ENCODE data around the gene SHFL. TPM values are rescaled to one million over a fixed set of nuclear protein-coding genes. Genes with fewer than 3 reads are reported as not detected.
A peak's percentile ranks its signal among the peaks of the same experiment; 100 is the strongest.

Gene SHFL
- polyA plus RNA-seq (ENCODE audit: insufficient read length in 4 of 4), result 10 to 100 TPM; 23.0 to 34.7 (median 25.2) TPM

DNA sequence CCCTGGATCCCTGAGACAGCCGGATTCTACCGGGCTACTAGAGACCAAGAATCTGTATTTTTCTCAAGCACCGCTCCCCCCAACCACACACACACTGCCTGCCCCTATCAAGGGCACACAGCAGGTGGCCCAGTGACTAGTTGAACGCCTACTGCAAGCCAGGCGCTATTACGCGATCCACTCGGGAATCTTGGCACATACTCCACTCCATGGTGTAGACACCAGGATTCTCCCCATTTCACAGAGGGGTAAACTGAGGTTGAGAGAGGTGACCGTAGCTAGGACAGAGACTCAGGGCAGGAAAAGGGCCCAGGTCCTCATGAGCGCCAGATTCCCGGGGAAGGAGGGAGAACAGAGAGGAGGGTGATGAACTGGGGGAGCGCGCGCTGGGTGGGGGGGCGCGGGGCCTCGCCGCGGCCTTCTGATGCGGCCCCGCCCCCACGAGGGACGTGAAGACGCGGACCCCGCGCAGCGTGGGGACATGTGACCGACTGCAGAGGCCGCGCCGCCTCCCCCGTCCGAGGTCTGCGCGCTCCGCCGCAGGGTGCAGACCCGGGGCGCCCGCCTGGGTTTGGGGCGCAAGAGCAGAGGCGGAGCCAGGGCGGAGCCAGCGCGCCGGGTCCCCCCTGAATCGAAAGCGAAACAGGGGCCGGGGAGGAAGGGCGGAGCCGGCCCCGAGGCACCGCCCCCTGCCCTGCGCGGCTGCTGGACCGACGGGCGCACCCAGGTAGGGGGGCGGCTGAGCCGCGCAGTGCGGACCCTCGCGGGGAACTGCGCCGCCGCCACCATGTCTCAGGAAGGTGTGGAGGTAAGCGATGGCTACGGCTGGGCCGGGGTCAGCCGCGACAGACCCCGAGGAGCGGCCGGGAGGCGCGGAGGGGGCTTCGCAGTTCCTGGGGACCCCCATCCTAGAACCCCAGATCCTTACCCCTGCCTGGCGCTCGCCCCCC lies at the start of gene SHFL:
Gene SHFL, plus strand, starts transcription at position 677 of the 950 bp plus-strand sequence. Its CDS starts 111 bp downstream, at position 788.
- DNase-seq (ENCODE audit: low read depth in 4 of 4, low spot score in 3 of 4), result peak in 2 of 4 donors; percentile 54 to 58

DNA sequence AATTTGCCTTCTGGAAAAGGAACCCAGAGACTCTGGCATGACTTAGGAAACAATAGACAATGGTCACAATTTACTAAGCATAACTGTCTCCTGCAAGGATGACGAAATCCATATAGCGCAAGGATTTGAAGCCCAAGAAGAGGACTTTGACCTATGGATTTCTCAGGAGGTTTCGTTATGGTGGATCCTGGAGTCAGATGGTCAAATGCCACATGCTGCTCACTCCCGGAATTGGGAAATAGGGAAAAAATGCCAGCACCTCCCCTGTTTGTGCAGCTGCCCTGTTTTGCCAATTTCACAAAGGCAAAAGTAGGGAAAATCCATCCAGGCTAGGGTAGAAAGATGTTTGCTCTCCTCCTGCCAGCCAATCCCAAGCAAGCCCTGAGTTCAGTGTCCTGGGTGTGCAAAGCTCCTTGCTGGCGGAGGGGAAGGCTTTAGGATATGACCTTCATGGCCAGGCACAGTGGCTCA lies 49.5 kb upstream of the SHFL start:
- DNase-seq (ENCODE audit: low read depth in 4 of 4, low spot score in 3 of 4), result no peak

DNA sequence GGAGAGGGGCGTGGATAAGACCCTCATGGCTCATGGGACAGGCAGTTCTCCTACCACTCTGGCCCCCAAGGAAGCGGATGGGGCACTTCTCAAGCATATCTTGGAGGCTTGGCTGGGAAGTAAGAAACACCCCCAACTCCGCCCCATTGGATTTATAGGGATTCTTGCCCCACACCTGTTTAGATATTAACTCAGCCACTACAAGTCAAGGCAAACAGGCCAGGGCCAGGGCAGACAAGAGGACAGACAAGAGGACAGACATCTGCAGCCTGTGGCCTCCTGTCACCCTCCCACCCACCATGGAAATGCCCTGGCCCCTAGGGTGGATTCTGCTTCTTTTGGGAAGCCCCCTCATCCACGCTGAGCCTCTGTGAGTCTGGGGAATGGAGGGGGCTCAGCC lies 48.8 kb upstream of the SHFL start:
- DNase-seq (ENCODE audit: low read depth in 4 of 4, low spot score in 3 of 4), result no peak

DNA sequence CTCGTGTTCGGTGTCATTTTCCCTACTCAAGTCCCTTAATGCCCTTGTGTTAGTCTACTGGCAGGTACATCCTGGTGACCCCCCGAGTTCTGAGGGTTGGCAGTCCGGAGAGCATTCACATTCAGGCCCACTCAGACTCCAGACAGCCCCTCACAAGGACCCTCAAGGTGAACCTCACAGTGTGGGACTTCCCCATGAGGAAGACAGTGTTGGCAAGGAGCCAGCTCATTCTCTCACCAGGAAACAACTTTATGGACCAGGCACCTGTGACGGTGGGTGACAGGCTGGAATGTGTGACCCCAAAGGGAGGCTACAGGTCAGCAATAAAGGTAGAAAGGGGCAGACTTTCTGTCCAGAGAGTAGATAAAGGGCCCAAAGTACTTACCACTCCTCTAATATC lies 48.3 kb upstream of the SHFL start:
- no peak for DNase-seq (ENCODE audit: low read depth in 4 of 4, low spot score in 3 of 4)

DNA sequence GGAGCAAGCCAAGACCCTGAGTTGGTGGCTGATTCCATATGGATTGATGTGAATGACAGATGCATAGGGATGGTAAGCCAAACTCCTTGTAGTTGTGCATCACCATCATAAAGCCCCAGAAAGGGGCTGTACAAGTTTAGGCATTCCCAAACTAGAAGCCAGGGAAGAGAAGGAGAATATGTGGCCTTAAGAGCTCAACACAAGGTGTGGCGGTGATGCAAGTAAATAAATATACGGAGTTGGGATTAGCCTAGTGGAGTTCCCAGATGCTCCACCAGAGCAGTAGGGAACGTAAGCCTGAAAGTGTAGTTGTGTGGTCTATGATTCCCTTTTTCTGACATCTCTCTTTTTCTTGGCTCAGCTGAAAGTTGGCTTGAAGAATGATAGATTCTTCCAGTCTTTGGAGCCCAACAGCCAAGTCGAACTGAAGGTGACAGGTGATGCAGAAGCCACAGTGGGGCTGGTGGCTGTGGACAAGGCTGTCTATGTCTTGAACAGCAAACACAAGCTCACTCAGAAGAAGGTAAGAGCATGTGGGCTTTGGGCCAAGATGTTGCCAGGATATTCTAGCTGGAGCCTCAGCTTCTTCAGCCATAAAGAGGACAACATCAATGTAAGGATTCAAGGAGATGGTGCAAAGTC lies 42.7 kb upstream of the SHFL start:
- peak in 1 of 4 donors; percentile 18 for DNase-seq (ENCODE audit: low read depth in 4 of 4, low spot score in 3 of 4)

DNA sequence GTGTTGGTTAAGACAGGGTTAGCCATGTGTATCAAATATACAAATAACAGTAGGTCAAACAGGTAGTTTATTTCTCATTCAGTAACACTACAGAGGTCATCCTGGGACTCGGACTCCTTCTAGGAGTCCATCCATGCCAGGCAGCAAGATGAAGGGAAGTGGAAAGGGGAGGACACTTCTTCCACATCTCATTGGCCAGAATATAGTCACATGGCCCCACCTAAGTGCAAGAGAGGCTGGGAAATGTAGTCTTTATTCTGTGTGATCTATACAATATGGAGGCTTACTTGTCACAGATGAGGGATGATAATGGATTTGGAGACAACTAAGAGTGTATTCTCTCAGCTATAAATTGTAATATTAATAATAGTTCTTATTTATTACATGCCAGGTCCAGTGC lies 41.7 kb upstream of the SHFL start:
- no peak for DNase-seq (ENCODE audit: low read depth in 4 of 4, low spot score in 3 of 4)

DNA sequence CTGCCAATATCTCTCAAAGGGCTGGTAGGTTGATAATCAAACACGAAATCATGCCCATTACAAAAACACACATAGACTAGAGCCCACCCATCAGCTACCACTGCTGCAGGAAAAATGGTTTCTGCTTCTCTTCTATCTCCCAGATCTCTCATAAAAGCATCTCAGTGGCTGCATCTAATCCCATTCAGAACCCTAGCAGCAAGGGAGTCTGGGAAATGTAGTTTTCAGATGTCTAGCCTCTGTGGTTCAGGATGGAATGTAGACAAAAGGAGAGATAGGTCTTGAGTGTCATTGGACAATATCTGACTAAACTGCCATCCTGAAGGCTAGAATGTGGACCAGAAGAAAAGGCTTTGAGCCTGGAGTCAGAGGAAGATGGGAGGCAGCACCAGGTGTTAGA lies 40.7 kb upstream of the SHFL start:
- DNase-seq (ENCODE audit: low read depth in 4 of 4, low spot score in 3 of 4), result no peak

DNA sequence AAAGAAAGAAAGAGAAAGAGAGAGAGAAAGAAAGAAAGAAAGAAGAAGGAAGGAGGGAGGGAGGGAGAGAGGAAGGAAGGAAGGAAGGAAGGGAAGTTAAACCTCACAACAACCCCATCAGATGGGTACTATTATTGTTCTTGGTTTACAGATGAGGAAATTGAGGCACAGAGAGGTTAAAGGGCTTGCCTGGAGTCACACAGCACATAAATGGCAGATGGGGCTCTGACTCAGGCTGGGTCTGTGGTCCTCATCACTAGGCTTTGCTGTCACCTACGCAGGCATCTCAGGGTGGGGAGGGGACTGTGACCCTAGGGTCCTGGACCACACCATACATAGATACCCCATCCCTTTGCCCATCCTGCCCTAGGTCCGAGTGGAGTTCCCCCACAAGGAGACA lies 36.5 kb upstream of the SHFL start:
- DNase-seq (ENCODE audit: low read depth in 4 of 4, low spot score in 3 of 4), result no peak

DNA sequence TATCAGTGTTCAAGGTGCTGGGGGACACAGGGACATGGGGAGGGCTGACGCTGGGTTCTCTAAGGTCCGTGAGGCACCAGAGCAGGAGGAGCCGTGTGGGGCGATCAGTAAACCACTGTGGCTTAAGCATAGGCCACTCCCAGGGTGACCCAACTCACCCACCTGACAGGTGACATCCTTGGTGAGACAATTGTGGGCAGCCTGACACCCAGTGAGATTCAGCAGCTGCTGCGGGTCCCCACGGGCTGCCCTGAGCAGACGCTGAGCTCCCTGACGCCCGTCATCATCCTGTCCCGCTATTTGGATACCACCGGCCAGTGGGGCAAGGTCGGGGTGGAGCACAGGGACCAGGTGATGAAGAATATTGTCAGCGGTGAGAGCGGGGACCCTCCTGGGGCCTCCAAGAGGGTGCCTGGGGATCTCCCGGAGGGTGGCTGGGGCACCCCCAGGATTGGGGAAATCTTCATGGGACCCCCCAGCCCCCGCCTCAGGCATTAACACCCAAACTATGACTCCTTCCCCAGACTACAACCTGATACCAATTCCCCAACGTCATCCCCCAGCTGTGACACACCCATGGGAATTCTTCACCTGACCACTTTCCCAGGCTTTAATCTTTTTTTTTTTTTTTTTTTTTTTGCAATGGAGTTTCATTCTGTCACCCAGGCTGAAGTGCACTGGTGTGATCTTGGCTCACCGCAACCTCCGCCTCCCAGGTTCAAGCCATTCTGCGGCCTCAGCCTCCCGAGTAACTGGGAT lies 33.3 kb upstream of the SHFL start:
- no peak for DNase-seq (ENCODE audit: low read depth in 4 of 4, low spot score in 3 of 4)

DNA sequence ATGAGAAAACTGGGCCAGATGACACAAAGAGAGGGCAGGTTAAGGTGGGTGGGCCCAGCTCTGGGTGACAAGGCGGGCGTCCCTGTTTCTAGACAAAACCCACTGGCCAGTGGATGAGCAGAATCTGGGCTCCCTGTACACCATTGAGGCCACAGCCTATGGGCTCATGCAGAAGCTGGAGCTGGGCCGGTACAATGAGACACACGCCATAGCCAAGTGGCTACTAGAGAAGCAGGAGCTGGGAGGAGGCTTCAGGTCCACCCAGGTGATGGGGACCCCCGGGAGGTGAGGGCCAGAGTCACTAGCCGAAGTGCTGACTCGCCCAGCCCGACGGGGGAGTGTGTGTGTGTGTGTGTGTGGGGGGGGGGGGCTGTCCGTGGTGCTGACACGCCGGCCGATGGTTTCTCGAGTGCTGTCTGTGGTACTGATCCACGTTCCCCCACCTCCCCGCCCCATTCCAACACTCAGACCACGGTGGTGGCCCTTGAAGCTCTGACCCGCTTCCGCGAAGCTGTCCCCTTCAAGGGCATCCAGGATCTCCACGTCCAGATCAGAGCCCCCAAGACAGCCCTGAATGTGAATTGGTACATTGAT lies 24.3 kb upstream of the SHFL start:
- DNase-seq (ENCODE audit: low read depth in 4 of 4, low spot score in 3 of 4), result no peak

DNA sequence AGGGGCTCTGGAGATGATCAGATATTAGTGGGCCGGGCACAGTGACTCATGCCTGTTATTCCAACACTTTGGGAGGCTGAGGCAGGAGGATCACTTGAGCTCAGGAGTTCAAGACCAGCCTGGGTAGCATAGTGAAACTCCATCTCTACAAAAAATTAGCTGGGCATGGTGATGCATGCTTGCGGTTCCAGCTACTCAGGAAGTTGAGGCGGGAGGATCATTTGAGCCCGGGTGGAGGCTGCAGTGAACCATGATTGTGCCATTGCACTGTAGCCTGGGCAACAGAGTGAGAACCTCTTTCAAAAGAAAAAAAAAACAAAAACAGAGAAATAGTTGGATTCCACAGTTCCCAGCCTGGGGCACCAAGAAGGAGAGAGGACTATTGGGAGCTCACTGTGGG lies 17.9 kb upstream of the SHFL start:
- no peak for DNase-seq (ENCODE audit: low read depth in 4 of 4, low spot score in 3 of 4)

DNA sequence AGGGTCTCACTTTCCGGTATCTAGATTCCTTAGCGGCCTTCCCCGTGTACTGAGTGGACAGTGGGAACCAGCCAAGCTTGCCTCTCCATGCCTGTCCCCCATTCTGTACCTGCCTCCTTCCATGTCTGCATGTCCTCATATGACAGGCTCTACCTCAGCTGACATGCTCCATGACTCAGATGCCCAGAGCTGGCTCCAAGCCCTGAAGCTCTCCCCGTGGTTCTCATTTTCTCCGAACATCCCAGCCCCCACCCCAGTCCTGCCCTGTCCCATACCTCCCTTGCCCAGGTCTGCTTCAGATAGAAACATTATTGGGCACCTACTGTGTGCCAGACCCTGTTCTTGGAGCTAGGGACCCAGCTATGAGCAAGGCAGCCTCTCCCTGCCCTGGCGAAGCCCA lies 17.1 kb upstream of the SHFL start:
- no peak for DNase-seq (ENCODE audit: low read depth in 4 of 4, low spot score in 3 of 4)

DNA sequence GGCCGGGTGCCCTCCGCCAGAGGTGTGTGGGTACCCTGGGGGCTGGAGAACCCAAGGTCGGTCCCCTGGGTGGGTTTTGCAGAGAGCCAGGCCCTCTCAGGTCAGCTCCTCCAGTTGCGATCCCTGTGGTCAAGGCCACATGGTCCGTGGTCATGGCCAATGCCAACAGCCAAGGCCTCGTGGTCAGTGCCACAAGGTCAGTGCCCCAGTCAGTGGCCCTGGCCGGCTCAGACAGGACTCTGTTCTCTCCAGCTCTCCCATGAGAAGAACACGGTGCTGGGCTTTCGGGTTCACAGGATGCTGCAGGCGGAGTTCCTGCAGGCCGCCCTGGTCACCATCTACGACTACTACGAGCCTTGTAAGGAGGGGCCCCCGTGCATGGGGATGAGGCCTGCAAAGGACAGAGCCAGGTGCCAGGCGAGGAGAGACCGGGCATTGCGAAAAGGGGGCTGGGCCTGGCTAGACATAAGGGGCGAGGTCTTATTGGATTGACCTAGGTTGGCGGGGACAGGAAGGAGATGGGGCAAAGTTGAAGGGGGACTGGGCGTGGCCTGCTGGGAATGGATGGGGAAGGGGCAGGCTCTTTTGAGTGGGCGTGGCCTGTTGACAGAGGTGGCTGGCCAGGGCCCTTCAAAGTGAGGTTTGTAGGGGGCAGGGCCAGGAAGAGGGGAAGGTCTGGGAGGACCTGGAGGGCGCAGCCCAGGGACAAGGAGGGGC lies 15.2 kb upstream of the SHFL start:
- DNase-seq (ENCODE audit: low read depth in 4 of 4, low spot score in 3 of 4), result no peak

DNA sequence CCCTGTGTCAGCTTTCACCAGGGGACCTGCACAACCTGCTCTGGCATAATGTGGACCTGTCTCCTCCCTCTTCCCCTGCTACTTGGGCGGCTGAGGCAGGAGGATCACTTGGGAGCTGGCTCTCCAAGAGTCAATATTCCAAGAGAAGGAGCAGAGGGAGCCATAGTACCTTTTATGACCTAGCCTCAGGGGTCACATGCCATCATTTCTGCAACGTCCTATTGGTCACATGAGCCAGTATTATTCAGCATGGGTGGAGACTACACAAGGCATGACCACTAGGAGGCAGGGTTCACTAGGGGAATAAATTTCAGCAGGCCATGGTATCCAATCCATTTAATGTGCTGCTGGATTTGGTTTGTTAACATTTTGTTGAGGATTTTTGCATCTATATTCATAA lies 12.0 kb upstream of the SHFL start:
- no peak for DNase-seq (ENCODE audit: low read depth in 4 of 4, low spot score in 3 of 4)

DNA sequence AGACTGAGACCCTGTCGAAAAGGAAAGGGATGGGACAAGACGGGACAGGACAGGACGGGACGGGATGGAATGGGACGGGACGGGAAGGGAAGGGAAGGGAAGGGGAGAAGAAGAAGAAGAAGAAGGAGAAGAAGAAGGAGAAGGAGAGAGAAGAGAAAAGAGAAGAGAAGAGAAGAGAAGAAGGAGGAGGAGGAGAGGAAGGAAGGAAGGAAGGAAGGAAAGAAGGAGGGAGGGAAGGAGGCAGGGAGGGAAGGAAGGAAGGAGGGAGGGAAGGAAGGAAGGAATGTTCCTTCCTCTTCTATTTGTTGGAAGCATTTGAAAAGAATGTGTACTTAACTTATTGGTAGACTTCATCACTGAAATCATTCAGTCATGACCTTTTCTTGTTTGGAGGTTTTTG lies 9.6 kb upstream of the SHFL start:
- DNase-seq (ENCODE audit: low read depth in 4 of 4, low spot score in 3 of 4), result no peak

DNA sequence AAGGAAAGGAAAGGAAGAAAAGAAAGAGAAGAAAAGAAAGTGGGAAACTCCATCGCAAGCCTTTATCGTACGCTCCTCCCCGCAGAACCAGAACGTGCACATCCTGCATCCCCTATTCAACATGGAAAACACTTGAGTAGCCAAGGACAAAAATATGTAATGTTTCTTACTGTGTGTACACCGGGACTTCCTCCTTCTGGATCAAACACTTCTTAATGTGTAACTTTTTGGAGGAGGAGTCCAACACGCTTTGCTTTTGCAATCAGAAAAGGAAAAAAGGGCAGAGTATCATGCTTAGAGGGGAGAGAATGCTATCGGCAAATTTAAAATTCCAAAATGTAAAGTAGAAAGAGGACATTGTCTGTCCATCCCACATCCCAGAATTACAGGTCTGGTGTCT lies 7.8 kb upstream of the SHFL start:
- no peak for DNase-seq (ENCODE audit: low read depth in 4 of 4, low spot score in 3 of 4)

DNA sequence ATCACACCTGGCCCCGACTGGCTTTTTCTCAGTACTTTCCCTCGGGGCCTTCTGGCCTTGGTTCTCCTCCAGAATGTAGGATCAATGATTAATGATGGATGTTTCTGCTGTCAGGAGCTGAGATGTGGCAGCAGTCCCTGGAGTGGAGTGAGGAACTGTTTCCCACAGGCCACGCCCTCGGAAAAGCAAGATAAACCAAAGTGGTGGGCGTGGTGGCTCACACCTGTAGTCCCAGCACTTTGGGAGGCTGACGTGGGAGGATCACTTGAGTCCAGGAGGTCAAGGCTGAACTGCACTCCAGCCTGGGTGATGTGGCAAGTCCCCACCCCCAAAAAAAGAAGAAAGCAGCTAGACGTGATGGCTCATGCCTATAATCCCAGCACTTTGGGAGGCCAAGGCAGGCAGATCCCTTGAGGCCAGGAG lies 7.1 kb upstream of the SHFL start:
- no peak for DNase-seq (ENCODE audit: low read depth in 4 of 4, low spot score in 3 of 4)

DNA sequence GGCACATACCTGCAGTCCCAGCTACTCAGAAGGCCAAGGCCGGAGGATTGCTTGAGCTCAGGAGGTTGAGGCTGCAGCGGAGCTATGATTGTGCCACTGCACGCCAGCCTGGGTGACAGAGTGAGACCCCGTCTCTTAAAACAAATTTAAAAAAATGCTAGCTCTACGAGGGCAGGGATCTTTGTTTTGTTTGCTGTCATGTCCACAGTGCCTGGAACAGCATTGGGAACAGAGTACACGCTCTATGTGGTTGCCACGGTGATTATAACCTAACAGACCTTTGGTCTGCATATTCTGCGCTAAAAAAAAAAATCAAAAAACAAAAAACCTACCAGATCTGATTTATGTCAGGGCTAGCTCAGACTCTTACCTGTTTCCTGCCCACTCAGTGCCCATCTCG lies 2.2 kb upstream of the SHFL start:
- DNase-seq (ENCODE audit: low read depth in 4 of 4, low spot score in 3 of 4), result no peak

DNA sequence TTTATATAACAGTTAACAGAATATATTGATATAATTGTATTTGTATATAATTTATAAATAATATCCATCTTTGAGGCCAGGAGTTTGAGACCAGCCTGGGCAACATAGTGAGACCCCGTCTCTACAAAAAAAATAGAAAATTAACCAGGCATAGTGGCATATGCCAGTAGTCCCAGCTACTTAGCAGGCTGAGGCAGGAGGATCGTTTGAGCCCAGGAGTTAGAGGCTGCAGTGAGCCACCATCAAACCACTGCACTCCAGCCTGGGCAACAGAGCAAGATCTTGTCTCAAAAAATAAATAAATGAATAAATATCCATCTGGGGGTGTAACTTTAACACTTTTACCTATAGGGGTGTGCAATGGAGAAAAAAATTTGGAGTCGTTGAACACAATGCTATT lies 1.3 kb upstream of the SHFL start:
- no peak for DNase-seq (ENCODE audit: low read depth in 4 of 4, low spot score in 3 of 4)

DNA sequence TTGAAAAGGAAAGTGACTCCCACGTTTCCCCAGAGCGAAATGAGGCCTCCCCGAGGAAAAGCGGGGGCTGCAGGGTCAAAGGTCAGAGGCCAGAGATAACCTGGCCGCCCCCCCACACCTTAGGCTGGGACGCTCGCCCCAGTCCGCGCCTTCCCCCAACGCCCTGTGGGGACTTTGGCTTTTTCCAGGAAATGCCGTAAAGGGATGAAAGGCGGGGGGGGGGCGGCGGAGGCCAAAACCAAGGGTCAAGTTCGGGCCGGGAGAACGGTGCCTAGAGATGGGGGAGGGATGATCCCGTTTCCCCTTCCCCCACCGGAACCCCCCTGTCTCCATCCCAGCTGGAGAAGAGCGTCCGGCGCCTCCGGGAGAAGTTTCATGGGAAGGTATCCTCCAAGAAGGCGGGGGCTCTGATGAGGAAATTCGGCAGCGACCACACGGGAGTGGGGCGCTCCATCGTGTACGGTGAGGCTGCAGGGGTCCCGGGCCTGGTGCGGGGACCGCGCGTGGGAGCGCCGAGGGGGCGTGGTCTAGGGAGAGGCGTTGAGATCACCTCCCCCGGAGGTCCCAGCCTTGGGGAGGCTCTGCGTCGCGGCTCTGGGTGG lies 575 bp downstream of the SHFL start:
- DNase-seq (ENCODE audit: low read depth in 4 of 4, low spot score in 3 of 4), result no peak

All from left renal pelvis (tissue), 4 donors.